OCI-LY7 (cell line): ENCODE results near the gene RRM2. TPM values are rescaled to one million over a fixed set of nuclear protein-coding genes. Genes with fewer than 3 reads are reported as not detected.

ENCODE experiments used
- BruUV-seq: library from RNA; stranded (reverse); fragments of 400-500 nt; replicated peaks from 2 replicates; lab custom pipeline; 2021; lab: Mats Ljungman, UMichigan
- CTCF ChIA-PET: fragments of 300-600 bp; sonication (Branson Sonifier 250); formaldehyde crosslinking; loops from one replicate; lab custom pipeline; 2022; ENCODE audit warnings: antibody characterized with exemption; ENCODE audit not compliant: unreplicated experiment; lab: Charles Lee
- POLR2A ChIA-PET: fragments of 300-600 bp; sonication (Branson Sonifier 250); formaldehyde crosslinking; loops from one replicate; lab custom pipeline; 2022; ENCODE audit warnings: antibody characterized with exemption; lab: Charles Lee
- DNase-seq: peaks from one replicate; pipeline ENCODE4 v3.0.0-alpha.2; 2015; ENCODE audit warnings: low spot score
- H2AFZ ChIP-seq: fragments of 200-600 bp; sonication (generic), shearing (Covaris generic); 2 replicates; pipeline ENCODE4 v1.6.1; 2014; ENCODE audit warnings: mild to moderate bottlenecking, antibody characterized with exemption, low read length, moderate library complexity
- H3K27ac ChIP-seq: fragments of 200-600 bp; sonication (generic); 2 replicates; pipeline ENCODE4 v1.5.1; 2014; ENCODE audit warnings: mixed run types, low read depth, mild to moderate bottlenecking, moderate library complexity, low read length, inconsistent platforms; ENCODE audit not compliant: poor library complexity, severe bottlenecking
- H3K36me3 ChIP-seq: fragments of 200-600 bp; sonication (generic); 2 replicates; pipeline ENCODE4 v1.6.1; 2014; ENCODE audit warnings: mild to moderate bottlenecking, antibody characterized with exemption, low read length, moderate library complexity, mixed read lengths; ENCODE audit not compliant: insufficient read depth
- H3K4me1 ChIP-seq: fragments of 200-600 bp; sonication (generic); 2 replicates; pipeline ENCODE4 v1.5.1; 2014; ENCODE audit warnings: mild to moderate bottlenecking, low read length; ENCODE audit not compliant: insufficient read depth, poor library complexity, severe bottlenecking
- H3K4me2 ChIP-seq: fragments of 200-600 bp; sonication (generic); 2 replicates; pipeline ENCODE4 v1.6.1; 2014; ENCODE audit warnings: mild to moderate bottlenecking, low read length
- H3K4me3 ChIP-seq: fragments of 200-600 bp; sonication (generic); 2 replicates; pipeline ENCODE4 v1.5.1; 2014; ENCODE audit warnings: mild to moderate bottlenecking, low read depth, low read length; ENCODE audit not compliant: poor library complexity, severe bottlenecking
- H3K79me2 ChIP-seq: fragments of 200-600 bp; sonication (generic); 2 replicates; pipeline ENCODE4 v1.6.1; 2016; ENCODE audit warnings: low read depth, mild to moderate bottlenecking, low read length, moderate library complexity, mixed read lengths; ENCODE audit not compliant: insufficient read depth
- H3K9me2 ChIP-seq: fragments of 200-600 bp; sonication (generic); 2 replicates; pipeline ENCODE4 v1.6.1; 2016; ENCODE audit warnings: mild to moderate bottlenecking, low read length, mixed read lengths; ENCODE audit not compliant: insufficient read depth
- H3K9me3 ChIP-seq: fragments of 200-600 bp; sonication (generic); 2 replicates; pipeline ENCODE4 v1.6.1; 2014; ENCODE audit warnings: mild to moderate bottlenecking, mixed run types, low read length, mixed read lengths
- H4K20me1 ChIP-seq: fragments of 200-600 bp; sonication (generic); 2 replicates; pipeline ENCODE4 v1.6.1; 2014; ENCODE audit warnings: mild to moderate bottlenecking, antibody characterized with exemption, low read length, moderate library complexity, mixed read lengths; ENCODE audit not compliant: insufficient read depth
- CTCF ChIP-seq: fragments of 200-600 bp; sonication (generic); conservative IDR thresholded peaks from 2 replicates; pipeline ENCODE4 v1.5.1; 2014; ENCODE audit warnings: mild to moderate bottlenecking, antibody characterized with exemption, low read length, moderate library complexity, mixed read lengths
- EZH2phosphoT487 ChIP-seq: fragments of 200-600 bp; sonication (generic); IDR thresholded peaks from 2 replicates; pipeline ENCODE4 v1.6.1; 2018; ENCODE audit warnings: low read depth, borderline replicate concordance, mild to moderate bottlenecking, mixed run types, antibody characterized with exemption, low read length, moderate library complexity, mixed read lengths
- intact Hi-C: fragments of 100-400 bp; cut with micrococcal nuclease; formaldehyde crosslinking; loops from one replicate; pipeline ENCODE4 v1.10.0; 2022; ENCODE audit not compliant: unreplicated experiment
- total RNA-seq, 2 experiments: library from RNA; depleted of rRNA in 1 of 2; stranded (reverse); fragments of >200 nt in 1 of 2; shearing (Covaris generic) in 1 of 2; gene quantifications; 2 replicates each; pipeline ENCODE4 v1.2.3, GENCODE V29; 2014 to 2022

RRM2 gene
- total RNA-seq, 2 experiments from 2014 or later, result 222 to 324 TPM

DNA sequence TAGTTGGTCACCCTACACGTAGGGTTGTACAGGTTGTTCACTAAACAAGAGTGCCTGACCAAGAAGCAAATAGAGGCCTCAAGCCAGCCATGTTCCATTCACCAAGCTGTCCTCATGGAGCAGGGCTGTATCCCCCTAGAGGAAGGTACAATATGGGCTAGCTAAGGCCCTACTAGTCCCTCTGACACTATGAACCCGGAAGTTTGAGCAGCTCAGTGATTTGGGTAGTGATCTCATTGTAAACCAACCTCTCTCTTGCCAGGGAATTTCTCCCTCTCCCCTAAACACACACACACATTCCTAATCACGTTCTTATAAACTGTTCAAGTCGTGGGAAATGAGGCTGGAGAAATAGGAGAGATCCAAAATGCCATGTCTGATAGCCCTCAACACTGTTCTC lies 35.6 kb upstream of the RRM2 start:
- Histone ChIP-seq H3K4me1 (peaks cover 38% of the 10 kb centered on the region), H3K79me2 (no peaks in the 10 kb centered on the region), H4K20me1 (no peaks in the 10 kb centered on the region), H2AFZ (peak overlapping the region; percentile 33; the same call in 1 of the 2 replicates), H3K9me3 (no peaks in the 10 kb centered on the region), H3K36me3 (no peaks in the 10 kb centered on the region), H3K27ac (no peak overlapping the region), H3K4me3 (no peak overlapping the region), H3K9me2 (no peaks in the 10 kb centered on the region), H3K4me2 (no peak overlapping the region)
- ChIA-PET CTCF (no interaction called here), POLR2A (interaction anchor here (0.6 kb wide), 1 partner anchor 291 kb away, joined by 4 read pairs; no protein-coding TSS in a partner anchor)
- intact Hi-C loops, result no loop called here
- no TSS peak for BruUV-seq
- TF ChIP-seq EZH2phosphoT487 (no peak), CTCF (no peak)
- no peak for DNase-seq

DNA sequence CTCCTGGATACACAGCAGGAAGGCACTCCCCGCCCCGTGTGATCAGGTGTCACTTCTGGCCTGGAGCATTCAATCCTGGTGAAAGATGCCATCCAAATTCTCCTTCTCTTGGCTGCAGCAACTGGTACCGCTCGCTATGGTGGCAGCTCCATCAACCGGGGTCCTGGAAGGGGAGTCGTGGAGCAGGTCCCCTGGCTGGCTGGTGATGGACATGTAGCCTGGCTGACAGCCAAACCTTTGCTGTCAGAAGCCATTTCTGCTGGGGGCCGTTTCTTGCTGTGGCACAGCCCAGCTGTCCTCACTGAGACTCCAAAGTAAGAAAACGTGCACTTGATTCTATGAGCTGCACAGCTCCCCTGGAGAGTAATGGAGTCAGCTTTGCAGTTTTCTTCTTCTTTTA lies 35.2 kb upstream of the RRM2 start:
- Histone ChIP-seq H3K27ac (no peak overlapping the region), H3K9me3 (no peaks in the 10 kb centered on the region), H3K4me2 (no peak overlapping the region), H3K79me2 (no peaks in the 10 kb centered on the region), H3K4me1 (peaks cover 34% of the 10 kb centered on the region), H2AFZ (peak overlapping the region; percentile 33; the same call in 1 of the 2 replicates), H3K36me3 (no peaks in the 10 kb centered on the region), H3K9me2 (no peaks in the 10 kb centered on the region), H4K20me1 (no peaks in the 10 kb centered on the region), H3K4me3 (no peak overlapping the region)
- BruUV-seq, result no TSS peak
- no peak for TF ChIP-seq EZH2phosphoT487
- no peak for TF ChIP-seq CTCF
- no peak for DNase-seq
- intact Hi-C loops, result no loop called here
- CTCF ChIA-PET, result no interaction called here
- POLR2A ChIA-PET, result no interaction called here

DNA sequence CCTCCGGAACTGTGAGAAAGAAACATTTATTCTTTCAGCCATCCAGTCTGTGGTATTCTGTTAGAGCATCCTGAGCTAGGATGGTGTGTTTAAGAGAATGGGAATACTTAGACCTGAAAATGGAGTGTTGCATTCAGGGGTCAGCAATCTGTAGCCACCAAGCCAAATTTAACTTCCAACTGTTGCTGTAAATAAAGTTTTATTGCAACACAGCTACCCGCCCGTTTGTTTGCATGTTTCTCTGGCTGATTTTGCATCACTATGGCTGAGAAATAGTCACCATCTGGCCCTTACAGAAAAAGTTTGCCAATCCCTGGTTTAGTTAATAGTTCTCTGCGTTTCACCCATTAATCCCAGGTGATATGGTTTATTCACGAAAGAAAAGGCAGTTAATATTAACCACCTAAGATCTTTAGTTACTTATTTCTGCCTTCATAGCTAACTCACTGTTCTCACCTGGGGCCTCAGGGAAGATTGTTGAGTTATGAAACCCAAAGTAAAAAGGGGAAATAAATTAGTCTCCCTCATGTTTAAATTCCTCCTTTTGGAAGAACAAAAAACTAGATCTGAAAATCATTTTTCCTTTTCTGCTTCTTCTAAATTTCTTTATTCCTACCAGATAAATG lies 32.9 kb upstream of the RRM2 start:
- POLR2A ChIA-PET, result interaction anchor here (0.6 to 2.3 kb wide), 4 partner anchors 18 to 360 kb away, joined by 3 to 7 read pairs (median 3); no protein-coding TSS in a partner anchor
- CTCF ChIA-PET, result no interaction called here
- no peak overlapping the region for H3K4me3 ChIP-seq
- peak overlapping the region; percentile 51 for H2AFZ ChIP-seq
- no peaks in the 10 kb centered on the region for H3K79me2 ChIP-seq
- H3K9me3 ChIP-seq, result no peaks in the 10 kb centered on the region
- DNase-seq, result no peak
- no TSS peak for BruUV-seq
- H3K9me2 ChIP-seq, result no peaks in the 10 kb centered on the region
- H4K20me1 ChIP-seq, result no peaks in the 10 kb centered on the region
- H3K4me1 ChIP-seq, result peaks cover 12% of the 10 kb centered on the region
- peak overlapping the region; percentile 38 for H3K4me2 ChIP-seq
- no peak for TF ChIP-seq CTCF
- no peak for TF ChIP-seq EZH2phosphoT487
- no peak overlapping the region for H3K27ac ChIP-seq
- H3K36me3 ChIP-seq, result no peaks in the 10 kb centered on the region
- intact Hi-C loops, result no loop called here
